Measurements from ENCODE around the gene TRMT2A. TPM values are rescaled to one million over a fixed set of nuclear protein-coding genes. Genes with fewer than 3 reads are reported as not detected.

Gene TRMT2A
- total and polyA plus RNA-seq, 2 of the 8 experiments (the other 6 are each of a cell fraction or from before 2014, with no cell fraction given): 44.9 to 50.3 TPM

DNA sequence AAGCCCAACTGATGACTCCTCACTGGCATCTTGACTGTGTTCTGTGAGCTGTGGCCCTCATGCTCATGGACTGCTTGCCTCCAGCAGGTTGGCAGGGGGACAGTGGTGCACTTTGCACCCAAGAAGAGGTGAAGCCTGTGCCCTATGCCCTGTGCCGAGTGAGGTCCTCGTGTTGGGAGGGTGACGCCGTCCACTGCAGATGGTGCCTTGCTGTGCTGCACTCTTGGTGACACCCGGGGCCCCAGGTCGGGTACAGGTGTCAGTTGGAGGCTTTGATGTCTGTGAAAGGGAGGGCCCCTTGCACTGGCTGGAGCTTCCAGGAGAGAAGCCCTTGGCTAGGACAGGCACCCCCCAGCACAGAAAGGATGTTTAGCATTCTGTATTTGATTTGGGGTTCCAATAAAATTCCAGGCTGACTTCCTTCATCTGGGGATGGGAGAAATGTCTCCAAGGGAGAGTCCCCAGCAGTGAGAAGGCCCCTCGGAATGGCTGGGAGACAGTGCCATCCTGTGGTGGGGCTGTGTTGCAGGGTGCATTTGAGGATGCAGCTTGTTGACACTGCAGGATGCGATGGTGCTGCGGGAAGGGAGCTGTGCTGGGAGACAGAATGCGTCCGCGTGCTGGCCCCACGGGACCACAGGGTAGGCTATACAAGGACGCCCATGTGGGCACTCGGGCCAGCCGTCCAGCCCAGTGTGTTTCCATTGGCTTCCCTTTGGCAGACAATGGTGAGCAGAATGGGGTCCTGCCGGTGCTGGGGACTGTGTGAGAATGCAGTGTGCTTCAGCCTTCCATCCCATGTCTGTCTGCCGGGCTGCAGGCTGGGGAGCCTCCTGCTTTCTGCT, 12.1 kb upstream of the TRMT2A start:
- Histone ChIP-seq H3K27me3 (replicated peaks in 1 of 4; ENCODE audit: control insufficient read depth in 3 of 4, extremely low read depth in 1 of 4, insufficient read depth in 3 of 4, low read length in 3 of 4) (no peaks in the 10 kb centered on the region; a peak in 2 of 7 replicates), H3K36me3 (ENCODE audit: control insufficient read depth in 2 of 4, insufficient read depth in 4 of 4, low read length in 3 of 4) (peaks cover 20 to 38% (median 25%) of the 10 kb centered on the region in 4 experiments), H3K4me1 (replicated peaks in 1 of 4; ENCODE audit: control insufficient read depth in 3 of 4, insufficient read depth in 4 of 4, low read length in 3 of 4) (peaks cover 0 to 12% (median 7%) of the 10 kb centered on the region in 4 experiments; a peak in 4 of 7 replicates), H3K4ac (replicated peaks; ENCODE audit: insufficient read length, low read depth, low read length) (peak overlapping the region; percentile 44), H3K56ac (replicated peaks; ENCODE audit: insufficient read length, low read depth, low read length) (no peak overlapping the region), H3K79me1 (ENCODE audit: low read depth, low read length) (peaks cover under 1% of the 10 kb centered on the region), H2BK5ac (ENCODE audit: low read depth, low read length) (0 out of 2 replicates have a peak overlapping the region, but pooled peaks have one; percentile 16), H3K4me3 (ENCODE audit: extremely low read depth in 1 of 4, insufficient read depth in 2 of 4, low read depth in 3 of 4, low read length in 4 of 4) (no peak overlapping the region), H3K9me3 (ENCODE audit: insufficient read depth in 2 of 2, low read depth in 1 of 2, low read length in 1 of 2) (no peaks in the 10 kb centered on the region), H2BK12ac (ENCODE audit: low read depth, low read length) (no peak overlapping the region), H2BK15ac (ENCODE audit: low read length) (no peak overlapping the region), H3K9ac (replicated peaks in 1 of 4; ENCODE audit: extremely low read depth in 1 of 4, low read depth in 3 of 4, low read length in 3 of 4) (no peak overlapping the region), H3K23ac (ENCODE audit: insufficient read length) (no peak overlapping the region), H3K14ac (ENCODE audit: insufficient read length) (no peak overlapping the region), H2AK5ac (ENCODE audit: low read depth, low read length) (no peak overlapping the region), H3K18ac (ENCODE audit: extremely low read depth, low read length) (no peak overlapping the region), H2BK120ac (replicated peaks; ENCODE audit: low read depth, low read length) (no peak overlapping the region), H2AFZ (ENCODE audit: low read length) (no peak overlapping the region), H4K8ac (ENCODE audit: extremely low read depth, insufficient read depth, low read length) (0 out of 2 replicates have a peak overlapping the region, but pooled peaks have one; percentile 53), H3K27ac (ENCODE audit: low read depth, low read length) (no peak overlapping the region), H2BK20ac (ENCODE audit: low read length) (no peak overlapping the region), H4K5ac (ENCODE audit: insufficient read length, low read depth, low read length) (no peak overlapping the region), H3K23me2 (ENCODE audit: low read depth, low read length) (peaks cover 7% of the 10 kb centered on the region; the same call in 1 of the 2 replicates), H4K20me1 (replicated peaks in 1 of 2; ENCODE audit: control insufficient read depth in 1 of 2, insufficient read depth in 2 of 2, low read length in 2 of 2) (peaks cover 19 to 36% of the 10 kb centered on the region in 2 experiments), H4K91ac (replicated peaks; ENCODE audit: insufficient read length, low read length) (no peak overlapping the region), H3K4me2 (ENCODE audit: insufficient read depth in 1 of 2, low read depth in 2 of 2, low read length in 2 of 2) (no peak overlapping the region), H3K79me2 (ENCODE audit: control insufficient read depth in 1 of 2, insufficient read depth in 2 of 2, low read length in 2 of 2) (peaks cover 0 to 12% of the 10 kb centered on the region in 2 experiments; a peak in 1 of 4 replicates)
- 85% methylated on average over 18 of the region's 18 CpGs; no CpG with 5 or more reads in 1 of the 2 experiments for WGBS, 2 experiments (ENCODE audit: extremely low coverage in 1 of 2, insufficient coverage in 1 of 2, insufficient read length in 1 of 2, insufficient replicate concordance in 2 of 2, low coverage in 1 of 2, low lambda C conversion rate in 2 of 2, missing lambda C conversion rate in 1 of 2)
- FAIRE-seq (no peak), DNase-seq (ENCODE audit: low read depth in 1 of 2, low spot score in 2 of 2) (peak in 1 of 2 experiments; percentile 76)
- ChIA-PET CTCF (ENCODE audit: partially characterized antibody) (interaction anchor here (0.6 to 2.6 kb wide), 7 partner anchors 10 to 167 kb away, joined by 3 to 18 read pairs (median 6); partner anchors contain the start of gene TRMT2A), POLR2A (ENCODE audit: partially characterized antibody) (interaction anchor here (0.8 to 8.3 kb wide), 20 partner anchors 9 to 172 kb away, joined by 3 to 223 read pairs (median 6); partner anchors contain the start of genes DGCR8, RANBP1, TANGO2 and TRMT2A)
- peak; percentile 53 for TF ChIP-seq SRF (IDR thresholded peaks at IDR 0.05; ENCODE audit: low read depth, low read length)
- no peak for TF ChIP-seq FOSL1 (IDR thresholded peaks at IDR 0.05; ENCODE audit: insufficient read depth, low read depth, low read length)
- no peak for TF ChIP-seq TBP (IDR thresholded peaks at IDR 0.05; ENCODE audit: low read depth, low read length)
- peak in 1 of 2 experiments; percentile 21; a peak in 1 of 3 replicates for TF ChIP-seq POLR2A (IDR thresholded peaks at IDR 0.05; ENCODE audit: control extremely low read depth in 1 of 2, low read depth in 2 of 2, low read length in 2 of 2)
- no peak for TF ChIP-seq CHD1 (IDR thresholded peaks at IDR 0.05; ENCODE audit: low read depth, low read length)
- TF ChIP-seq RXRA (IDR thresholded peaks at IDR 0.05; ENCODE audit: insufficient read depth, low read depth, low read length): no peak
- TF ChIP-seq, protein P1, sequence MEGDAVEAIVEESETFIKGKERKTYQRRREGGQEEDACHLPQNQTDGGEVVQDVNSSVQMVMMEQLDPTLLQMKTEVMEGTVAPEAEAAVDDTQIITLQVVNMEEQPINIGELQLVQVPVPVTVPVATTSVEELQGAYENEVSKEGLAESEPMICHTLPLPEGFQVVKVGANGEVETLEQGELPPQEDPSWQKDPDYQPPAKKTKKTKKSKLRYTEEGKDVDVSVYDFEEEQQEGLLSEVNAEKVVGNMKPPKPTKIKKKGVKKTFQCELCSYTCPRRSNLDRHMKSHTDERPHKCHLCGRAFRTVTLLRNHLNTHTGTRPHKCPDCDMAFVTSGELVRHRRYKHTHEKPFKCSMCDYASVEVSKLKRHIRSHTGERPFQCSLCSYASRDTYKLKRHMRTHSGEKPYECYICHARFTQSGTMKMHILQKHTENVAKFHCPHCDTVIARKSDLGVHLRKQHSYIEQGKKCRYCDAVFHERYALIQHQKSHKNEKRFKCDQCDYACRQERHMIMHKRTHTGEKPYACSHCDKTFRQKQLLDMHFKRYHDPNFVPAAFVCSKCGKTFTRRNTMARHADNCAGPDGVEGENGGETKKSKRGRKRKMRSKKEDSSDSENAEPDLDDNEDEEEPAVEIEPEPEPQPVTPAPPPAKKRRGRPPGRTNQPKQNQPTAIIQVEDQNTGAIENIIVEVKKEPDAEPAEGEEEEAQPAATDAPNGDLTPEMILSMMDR (IDR thresholded peaks at IDR 0.05; ENCODE audit: control extremely low read depth in 1 of 3, insufficient read depth in 1 of 3, low read depth in 1 of 3, low read length in 3 of 3): peak; percentile 31 to 81 (median 64)
- TF ChIP-seq GABPA (IDR thresholded peaks at IDR 0.05; ENCODE audit: borderline replicate concordance, insufficient read depth, low read length): no peak
- TF ChIP-seq KDM5A (IDR thresholded peaks at IDR 0.05; ENCODE audit: low read length): no peak
